GM12872 (cell line): ENCODE results near the gene STK32C.

ENCODE experiments used
- TF ChIP-seq, protein P1 (sequence below): IDR thresholded peaks from 3 replicates; pipeline ENCODE4 v1.5.1; 2011; ENCODE audit warnings: low read depth, mild to moderate bottlenecking, low read length, moderate library complexity; ENCODE audit not compliant: insufficient read depth

STK32C gene

DNA sequence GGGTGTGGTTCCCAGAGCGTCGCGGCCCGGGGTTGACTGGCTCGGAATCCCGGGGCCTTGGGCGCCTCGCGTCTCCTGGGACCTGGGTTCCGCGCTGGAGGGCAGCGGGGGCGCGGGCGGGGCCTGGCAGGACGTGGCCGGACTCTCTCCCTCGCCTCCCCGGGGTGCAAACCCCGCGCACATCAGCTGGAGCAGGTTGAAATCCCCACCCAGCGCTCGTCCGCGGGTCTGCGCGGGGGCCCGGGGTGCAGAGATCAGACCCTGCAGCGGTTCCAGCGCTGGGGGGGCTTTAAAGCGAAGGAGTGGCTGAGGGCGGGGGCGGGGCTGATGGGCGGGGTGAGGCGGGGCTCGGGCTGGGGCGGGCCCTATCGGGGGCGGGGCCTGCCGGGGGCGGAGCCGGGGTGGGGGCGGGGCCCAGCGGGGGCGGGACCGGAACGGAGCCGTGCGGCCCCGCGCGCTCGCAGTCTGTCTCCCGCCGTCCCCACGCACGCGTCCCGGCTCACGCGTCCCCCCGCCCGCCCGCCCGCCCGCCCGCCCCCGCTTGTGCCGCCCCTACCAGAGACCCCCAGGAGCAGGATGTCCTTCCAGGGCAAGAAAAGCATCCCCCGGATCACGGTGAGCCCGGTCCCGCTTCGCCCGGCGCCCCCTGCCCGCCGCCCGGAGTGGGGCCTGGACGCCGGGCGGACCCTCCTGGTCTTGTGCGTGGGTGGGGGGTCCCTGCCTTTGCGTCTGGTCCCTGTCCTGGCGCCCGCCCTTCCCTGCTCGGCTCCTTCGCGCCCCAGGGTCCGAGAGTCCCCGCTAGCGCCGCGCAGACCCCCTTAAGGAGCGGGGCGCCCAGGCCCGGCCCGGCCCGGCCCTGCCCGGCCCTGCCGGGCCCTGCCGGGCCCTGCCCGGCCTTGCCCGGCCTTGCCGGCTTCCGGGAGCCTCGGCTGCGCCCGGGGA, 121.0 kb downstream of the STK32C start, which contains the start of gene DPYSL4:
TSS of gene DPYSL4 (plus strand) at position 461 of the 942 bp plus-strand sequence. CDS start at position 577, 116 bp downstream.
- TF ChIP-seq, protein P1, sequence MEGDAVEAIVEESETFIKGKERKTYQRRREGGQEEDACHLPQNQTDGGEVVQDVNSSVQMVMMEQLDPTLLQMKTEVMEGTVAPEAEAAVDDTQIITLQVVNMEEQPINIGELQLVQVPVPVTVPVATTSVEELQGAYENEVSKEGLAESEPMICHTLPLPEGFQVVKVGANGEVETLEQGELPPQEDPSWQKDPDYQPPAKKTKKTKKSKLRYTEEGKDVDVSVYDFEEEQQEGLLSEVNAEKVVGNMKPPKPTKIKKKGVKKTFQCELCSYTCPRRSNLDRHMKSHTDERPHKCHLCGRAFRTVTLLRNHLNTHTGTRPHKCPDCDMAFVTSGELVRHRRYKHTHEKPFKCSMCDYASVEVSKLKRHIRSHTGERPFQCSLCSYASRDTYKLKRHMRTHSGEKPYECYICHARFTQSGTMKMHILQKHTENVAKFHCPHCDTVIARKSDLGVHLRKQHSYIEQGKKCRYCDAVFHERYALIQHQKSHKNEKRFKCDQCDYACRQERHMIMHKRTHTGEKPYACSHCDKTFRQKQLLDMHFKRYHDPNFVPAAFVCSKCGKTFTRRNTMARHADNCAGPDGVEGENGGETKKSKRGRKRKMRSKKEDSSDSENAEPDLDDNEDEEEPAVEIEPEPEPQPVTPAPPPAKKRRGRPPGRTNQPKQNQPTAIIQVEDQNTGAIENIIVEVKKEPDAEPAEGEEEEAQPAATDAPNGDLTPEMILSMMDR = no peak

DNA sequence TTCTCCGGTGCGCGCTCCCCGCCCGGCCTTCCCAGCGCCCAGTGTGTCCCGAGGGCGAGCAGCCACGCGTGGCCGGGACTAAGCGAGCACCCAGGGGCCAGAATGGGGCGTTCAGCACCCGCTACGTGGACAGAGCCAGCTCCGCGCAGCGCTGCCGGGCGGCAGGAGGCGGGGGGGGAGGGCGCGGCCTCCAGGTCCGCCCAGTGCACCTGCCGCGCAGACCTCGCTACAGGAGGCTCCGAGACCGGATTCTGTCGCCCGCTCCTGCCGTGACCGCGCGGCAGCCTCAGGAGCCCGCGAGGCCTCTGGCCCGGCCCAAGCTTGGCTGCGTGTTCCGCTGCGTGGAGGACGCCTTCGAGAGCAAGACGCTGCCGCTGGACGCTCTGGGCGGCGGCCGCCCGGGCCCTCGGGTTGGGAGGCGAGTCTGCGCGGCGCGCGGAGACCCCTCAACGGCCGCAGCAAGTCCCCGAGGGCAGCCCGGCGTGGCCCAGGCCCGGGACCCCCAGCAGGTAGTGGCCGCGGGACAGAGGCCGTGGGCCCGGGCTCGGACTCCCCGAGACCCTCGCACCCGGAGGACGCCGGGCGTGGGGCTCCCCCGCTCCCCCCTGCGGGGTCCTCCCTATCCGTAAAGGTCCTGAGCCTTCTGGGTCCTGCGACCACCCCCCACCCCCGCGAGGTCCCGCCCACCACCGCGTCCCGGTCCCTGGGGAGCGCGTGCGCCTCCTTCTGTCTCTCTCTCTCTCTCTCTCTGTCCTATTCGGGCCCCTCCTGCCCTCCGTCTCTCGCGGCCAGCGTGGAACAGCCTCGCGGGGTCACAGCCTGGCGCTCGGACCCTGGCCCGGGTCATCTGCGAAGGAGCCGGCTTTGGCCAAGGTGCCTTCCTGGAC, 121.9 kb downstream of the STK32C start:
- TF ChIP-seq, protein P1 = no peak

DNA sequence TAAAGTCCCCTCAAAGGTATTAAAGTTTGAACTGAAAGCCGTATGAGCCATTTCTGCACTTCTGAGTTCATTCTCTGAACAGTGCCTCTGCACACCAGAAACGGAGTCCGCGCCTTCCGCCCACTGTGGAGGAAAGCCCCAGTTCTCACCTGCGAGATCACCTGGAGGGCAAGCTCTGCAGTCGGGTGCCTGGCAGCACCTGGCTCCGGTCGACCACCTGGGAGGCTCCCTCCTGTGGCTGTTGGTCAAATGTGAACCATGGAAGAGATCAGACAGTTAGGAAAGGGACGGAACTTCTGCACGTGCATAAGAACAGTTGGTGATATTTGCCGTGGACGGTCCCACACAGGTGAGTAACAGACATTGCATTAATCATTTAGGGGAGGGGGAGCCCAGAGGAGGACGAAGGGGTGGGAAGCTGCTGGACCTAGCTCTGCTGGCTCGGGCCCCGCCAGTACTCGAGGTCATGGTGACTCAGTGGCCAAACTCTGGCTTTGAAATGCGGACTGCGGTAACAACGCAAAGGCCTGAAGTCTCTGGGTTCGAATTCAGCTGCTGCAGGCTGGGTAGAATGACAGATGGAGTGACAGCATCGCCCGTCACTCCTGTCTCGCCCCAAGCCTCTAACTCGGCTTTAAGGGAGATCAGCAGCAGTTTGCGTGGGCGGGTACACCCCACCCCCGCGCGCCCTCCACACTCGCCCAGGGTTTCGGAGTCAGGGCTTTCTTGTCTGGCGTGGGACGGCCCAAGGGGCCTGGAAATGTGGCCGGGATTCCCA, 122.7 kb downstream of the STK32C start:
- TF ChIP-seq, protein P1 = no peak

DNA sequence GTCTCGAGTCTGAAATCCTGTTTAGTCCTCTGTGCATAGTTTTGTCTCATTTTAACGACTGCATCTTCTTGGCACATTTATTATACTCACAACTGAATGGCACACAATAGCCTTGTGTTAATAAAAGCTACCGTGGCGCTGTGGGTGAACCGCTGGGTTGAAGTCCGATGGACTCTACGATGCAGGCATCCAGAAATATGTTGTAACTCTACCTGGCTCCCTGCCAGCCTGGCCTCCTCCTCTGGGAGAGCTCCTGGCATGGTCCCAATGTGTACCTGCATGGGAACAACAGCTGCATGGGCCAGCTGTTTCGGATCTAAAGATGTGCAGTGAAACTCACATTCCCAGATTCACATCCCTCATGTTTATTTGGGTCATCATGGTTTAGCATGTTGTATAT, 124.7 kb downstream of the STK32C start:
- TF ChIP-seq, protein P1 = no peak

DNA sequence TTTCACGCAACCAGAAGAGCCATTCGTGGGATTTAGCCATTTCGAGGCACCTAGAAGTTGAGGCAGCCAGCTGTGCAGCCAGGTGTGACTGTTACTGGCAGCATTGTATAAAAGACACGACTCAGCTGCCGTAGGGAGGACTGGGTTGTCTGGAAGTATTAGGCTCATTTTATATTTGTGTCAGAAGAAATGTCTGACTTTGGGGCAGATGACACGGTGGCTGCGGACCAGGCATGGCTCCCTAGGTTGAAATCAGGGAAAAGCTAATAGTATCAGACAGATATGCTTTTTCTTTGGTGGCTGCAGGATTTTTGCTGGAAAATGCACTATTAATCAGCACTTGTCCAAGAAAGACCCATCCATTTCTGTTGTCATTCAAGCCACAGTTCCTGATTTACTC, 125.2 kb downstream of the STK32C start:
- TF ChIP-seq, protein P1 = no peak

DNA sequence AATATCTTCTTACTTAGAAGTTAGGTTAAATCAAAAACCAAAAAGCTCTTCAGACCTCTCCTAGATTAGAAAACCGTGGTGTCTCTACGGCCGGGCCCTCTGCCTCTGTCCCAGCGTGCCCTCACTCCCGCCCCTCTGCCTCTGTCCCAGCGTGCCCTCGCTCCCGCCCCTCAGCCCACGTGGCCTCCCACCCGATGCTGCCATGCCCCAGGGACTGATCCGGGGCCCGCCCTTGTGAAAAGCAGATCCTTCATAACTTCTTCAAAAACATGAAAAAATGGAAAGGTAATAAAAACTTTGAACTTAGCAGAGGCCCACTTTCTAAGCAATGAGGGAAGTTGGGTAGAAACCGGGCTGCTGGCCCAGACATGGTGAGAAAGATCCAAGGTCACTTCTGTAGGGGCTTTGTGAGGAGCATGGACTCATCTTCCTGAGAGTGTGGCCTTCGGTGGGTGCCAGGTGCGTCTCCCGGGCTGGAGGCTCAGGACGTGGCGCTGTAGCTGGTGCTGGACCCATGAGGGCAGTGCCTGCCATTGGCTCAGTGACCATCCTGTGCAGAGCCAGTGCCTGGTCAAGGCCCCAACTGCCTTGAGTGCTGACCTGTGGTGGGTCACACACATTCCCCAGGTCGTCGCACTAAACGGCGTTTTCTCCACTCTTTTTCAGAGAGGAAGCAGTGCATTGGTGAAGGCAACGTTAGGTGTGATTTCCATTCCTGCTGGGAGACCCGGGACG, 125.9 kb downstream of the STK32C start:
- TF ChIP-seq, protein P1 = no peak
